Activated T-helper 9 cell treated with anti-CD3 and anti-CD28 coated beads, Interleukin-2, amount 50 U/mL, for 16 hours (primary cell): ENCODE measurements around the gene CD200.

Source experiments
- DNase-seq: peaks from one replicate; pipeline ENCODE4 v3.0.0-alpha.2; 2020; ENCODE audit warnings: low read depth

CD200 gene

GRCh38 chr3:112333002-112333380 lies at the start of gene CD200:
CD200 (plus strand) TSS chr3:112333156; CDS start chr3:112333213, 57 bp downstream.
- DNase-seq, result peak; percentile 22

GRCh38 chr3:112289011-112289410 lies 43.9 kb upstream of the CD200 start:
- no peak for DNase-seq

- no peak for DNase-seq
Measured at GRCh38 chr3:112293368-112294321, 39.3 kb upstream of the CD200 start, which contains the start of gene SLC9C1. SLC9C1 (minus strand) TSS chr3:112294216; CDS start chr3:112286791, 7,425 bp downstream.

- no peak for DNase-seq
Measured at GRCh38 chr3:112297714-112298113, 35.2 kb upstream of the CD200 start.

- DNase-seq, result no peak
Measured at GRCh38 chr3:112298781-112299180, 34.2 kb upstream of the CD200 start.

- no peak for DNase-seq
Measured at GRCh38 chr3:112302150-112302830, 30.7 kb upstream of the CD200 start.

- DNase-seq, result no peak
Measured at GRCh38 chr3:112302881-112303763, 29.8 kb upstream of the CD200 start.

GRCh38 chr3:112303764-112304325 lies 29.1 kb upstream of the CD200 start:
- DNase-seq, result no peak

- DNase-seq, result no peak
Measured at GRCh38 chr3:112304611-112305010, 28.3 kb upstream of the CD200 start.

- no peak for DNase-seq
Measured at GRCh38 chr3:112306825-112307224, 26.1 kb upstream of the CD200 start.

GRCh38 chr3:112307557-112307956 lies 25.4 kb upstream of the CD200 start:
- DNase-seq, result no peak

- DNase-seq, result no peak
Measured at GRCh38 chr3:112308151-112308911, 24.6 kb upstream of the CD200 start.

- DNase-seq, result no peak
Measured at GRCh38 chr3:112314649-112315048, 18.3 kb upstream of the CD200 start.

GRCh38 chr3:112315791-112316190 lies 17.2 kb upstream of the CD200 start:
- DNase-seq, result no peak

- DNase-seq, result no peak
Measured at GRCh38 chr3:112319516-112320276, 13.3 kb upstream of the CD200 start.

GRCh38 chr3:112320691-112321090 lies 12.3 kb upstream of the CD200 start:
- no peak for DNase-seq

- no peak for DNase-seq
Measured at GRCh38 chr3:112321867-112322652, 10.9 kb upstream of the CD200 start.

- no peak for DNase-seq
Measured at GRCh38 chr3:112327371-112327951, 5.5 kb upstream of the CD200 start.

- DNase-seq, result no peak
Measured at GRCh38 chr3:112331851-112332250, 1.1 kb upstream of the CD200 start.
